Measurements from ENCODE around the gene ARMC2.

DNA sequence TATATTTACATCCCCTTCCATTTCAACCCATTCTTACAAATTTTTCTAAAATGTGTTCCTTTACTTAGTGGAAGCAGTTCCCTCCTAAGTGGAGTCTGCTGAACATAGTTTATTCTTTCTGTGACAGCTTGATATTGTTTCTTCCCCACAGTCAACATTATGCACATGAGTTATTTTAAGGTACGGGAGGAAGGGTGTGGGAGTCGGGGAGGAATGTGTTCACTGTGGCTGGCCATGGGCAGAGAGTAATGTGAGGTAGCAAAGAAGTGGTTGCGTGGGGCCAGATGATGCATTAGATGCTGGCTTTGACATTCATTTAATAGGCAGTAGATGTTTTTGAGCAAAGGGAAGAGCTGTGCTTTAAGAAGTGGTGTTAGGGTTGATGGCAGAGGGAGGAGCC lies 98.5 kb downstream of the ARMC2 start:
- no peak for TF ChIP-seq EP300 (IDR thresholded peaks at IDR 0.05)
- TF ChIP-seq, protein P1, sequence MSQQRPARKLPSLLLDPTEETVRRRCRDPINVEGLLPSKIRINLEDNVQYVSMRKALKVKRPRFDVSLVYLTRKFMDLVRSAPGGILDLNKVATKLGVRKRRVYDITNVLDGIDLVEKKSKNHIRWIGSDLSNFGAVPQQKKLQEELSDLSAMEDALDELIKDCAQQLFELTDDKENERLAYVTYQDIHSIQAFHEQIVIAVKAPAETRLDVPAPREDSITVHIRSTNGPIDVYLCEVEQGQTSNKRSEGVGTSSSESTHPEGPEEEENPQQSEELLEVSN (IDR thresholded peaks at IDR 0.05; ENCODE audit: borderline replicate concordance, low read depth) = no peak
- TF ChIP-seq, protein P2, sequence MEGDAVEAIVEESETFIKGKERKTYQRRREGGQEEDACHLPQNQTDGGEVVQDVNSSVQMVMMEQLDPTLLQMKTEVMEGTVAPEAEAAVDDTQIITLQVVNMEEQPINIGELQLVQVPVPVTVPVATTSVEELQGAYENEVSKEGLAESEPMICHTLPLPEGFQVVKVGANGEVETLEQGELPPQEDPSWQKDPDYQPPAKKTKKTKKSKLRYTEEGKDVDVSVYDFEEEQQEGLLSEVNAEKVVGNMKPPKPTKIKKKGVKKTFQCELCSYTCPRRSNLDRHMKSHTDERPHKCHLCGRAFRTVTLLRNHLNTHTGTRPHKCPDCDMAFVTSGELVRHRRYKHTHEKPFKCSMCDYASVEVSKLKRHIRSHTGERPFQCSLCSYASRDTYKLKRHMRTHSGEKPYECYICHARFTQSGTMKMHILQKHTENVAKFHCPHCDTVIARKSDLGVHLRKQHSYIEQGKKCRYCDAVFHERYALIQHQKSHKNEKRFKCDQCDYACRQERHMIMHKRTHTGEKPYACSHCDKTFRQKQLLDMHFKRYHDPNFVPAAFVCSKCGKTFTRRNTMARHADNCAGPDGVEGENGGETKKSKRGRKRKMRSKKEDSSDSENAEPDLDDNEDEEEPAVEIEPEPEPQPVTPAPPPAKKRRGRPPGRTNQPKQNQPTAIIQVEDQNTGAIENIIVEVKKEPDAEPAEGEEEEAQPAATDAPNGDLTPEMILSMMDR (IDR thresholded peaks at IDR 0.05) = no peak
